Measurements from ENCODE around the gene DAB2. TPM values are rescaled to one million over a fixed set of nuclear protein-coding genes. Genes with fewer than 3 reads are reported as not detected.
A peak's percentile ranks its signal among the peaks of the same experiment; 100 is the strongest.

DAB2 gene
- total and polyA plus RNA-seq, 2 of the 8 experiments (the other 6 are each of a cell fraction or from before 2014, with no cell fraction given): 2.6 to 4.9 TPM

- Histone ChIP-seq H3K9me3 (ENCODE audit: insufficient read depth in 2 of 2, low read depth in 1 of 2, low read length in 1 of 2) (peaks cover 0 to 3% of the 10 kb centered on the region in 2 experiments; a peak in 3 of 4 replicates), H4K8ac (ENCODE audit: extremely low read depth, insufficient read depth, low read length) (no peak overlapping the region), H3K4me3 (ENCODE audit: extremely low read depth in 1 of 4, insufficient read depth in 2 of 4, low read depth in 3 of 4, low read length in 4 of 4) (no peak overlapping the region), H4K5ac (ENCODE audit: insufficient read length, low read depth, low read length) (no peak overlapping the region), H2BK12ac (ENCODE audit: low read depth, low read length) (no peak overlapping the region), H3K36me3 (ENCODE audit: control insufficient read depth in 2 of 4, insufficient read depth in 4 of 4, low read length in 3 of 4) (no peaks in the 10 kb centered on the region), H3K23ac (ENCODE audit: insufficient read length) (no peak overlapping the region), H3K79me1 (ENCODE audit: low read depth, low read length) (no peaks in the 10 kb centered on the region), H2BK120ac (replicated peaks; ENCODE audit: low read depth, low read length) (peak overlapping the region; percentile 90), H3K4ac (replicated peaks; ENCODE audit: insufficient read length, low read depth, low read length) (no peak overlapping the region), H3K27me3 (replicated peaks in 1 of 4; ENCODE audit: control insufficient read depth in 3 of 4, extremely low read depth in 1 of 4, insufficient read depth in 3 of 4, low read length in 3 of 4) (no peaks in the 10 kb centered on the region), H2BK20ac (ENCODE audit: low read length) (no peak overlapping the region), H4K20me1 (replicated peaks in 1 of 2; ENCODE audit: control insufficient read depth in 1 of 2, insufficient read depth in 2 of 2, low read length in 2 of 2) (no peaks in the 10 kb centered on the region), H3K79me2 (ENCODE audit: control insufficient read depth in 1 of 2, insufficient read depth in 2 of 2, low read length in 2 of 2) (no peaks in the 10 kb centered on the region), H2BK5ac (ENCODE audit: low read depth, low read length) (no peak overlapping the region), H4K91ac (replicated peaks; ENCODE audit: insufficient read length, low read length) (peak overlapping the region; percentile 42), H3K4me2 (ENCODE audit: insufficient read depth in 1 of 2, low read depth in 2 of 2, low read length in 2 of 2) (no peak overlapping the region), H3K56ac (replicated peaks; ENCODE audit: insufficient read length, low read depth, low read length) (no peak overlapping the region), H3K18ac (ENCODE audit: extremely low read depth, low read length) (no peak overlapping the region), H2BK15ac (ENCODE audit: low read length) (no peak overlapping the region), H2AFZ (ENCODE audit: low read length) (no peak overlapping the region; the same call in 1 of the 2 replicates), H3K27ac (ENCODE audit: low read depth, low read length) (no peak overlapping the region), H3K4me1 (replicated peaks in 1 of 4; ENCODE audit: control insufficient read depth in 3 of 4, insufficient read depth in 4 of 4, low read length in 3 of 4) (no peaks in the 10 kb centered on the region; a peak in 2 of 7 replicates), H2AK5ac (ENCODE audit: low read depth, low read length) (no peak overlapping the region), H3K9ac (replicated peaks in 1 of 4; ENCODE audit: extremely low read depth in 1 of 4, low read depth in 3 of 4, low read length in 3 of 4) (no peak overlapping the region), H3K14ac (ENCODE audit: insufficient read length) (no peak overlapping the region), H3K23me2 (ENCODE audit: low read depth, low read length) (no peaks in the 10 kb centered on the region)
- DNase-seq (ENCODE audit: low read depth in 1 of 2, low spot score in 2 of 2) (no peak), FAIRE-seq (no peak)
- 86% methylated on average over 1 of the region's 1 CpG; no CpG with 5 or more reads in 1 of the 2 experiments for WGBS, 2 experiments (ENCODE audit: extremely low coverage in 1 of 2, insufficient coverage in 1 of 2, insufficient read length in 1 of 2, insufficient replicate concordance in 2 of 2, low coverage in 1 of 2, low lambda C conversion rate in 2 of 2, missing lambda C conversion rate in 1 of 2)
- ChIA-PET CTCF (ENCODE audit: partially characterized antibody) (no interaction called here), POLR2A (ENCODE audit: partially characterized antibody) (no interaction called here)
- TF ChIP-seq TAF7 (optimal IDR thresholded peaks at IDR 0.05; ENCODE audit: borderline replicate concordance, low read depth, low read length) (no peak), MAFK (IDR thresholded peaks at IDR 0.05; ENCODE audit: low read depth, low read length) (no peak), ATF2 (IDR thresholded peaks at IDR 0.05; ENCODE audit: low read length) (no peak), KDM5A (IDR thresholded peaks at IDR 0.05; ENCODE audit: low read length) (no peak)
Observed at GRCh38 chr5:39342460-39342859, 82.3 kb downstream of the DAB2 start.
